ENCODE measurements around the gene TUG1.

- TF ChIP-seq CTCF (IDR thresholded peaks at IDR 0.05) = no peak
- TF ChIP-seq POLR2A (IDR thresholded peaks at IDR 0.05) = no peak
Measured at GRCh38 chr22:30925667-30926066, 43.4 kb upstream of the TUG1 start.

All from adrenal gland (tissue), 5 donors.